ENCODE measurements around the gene MGLL.

DNA sequence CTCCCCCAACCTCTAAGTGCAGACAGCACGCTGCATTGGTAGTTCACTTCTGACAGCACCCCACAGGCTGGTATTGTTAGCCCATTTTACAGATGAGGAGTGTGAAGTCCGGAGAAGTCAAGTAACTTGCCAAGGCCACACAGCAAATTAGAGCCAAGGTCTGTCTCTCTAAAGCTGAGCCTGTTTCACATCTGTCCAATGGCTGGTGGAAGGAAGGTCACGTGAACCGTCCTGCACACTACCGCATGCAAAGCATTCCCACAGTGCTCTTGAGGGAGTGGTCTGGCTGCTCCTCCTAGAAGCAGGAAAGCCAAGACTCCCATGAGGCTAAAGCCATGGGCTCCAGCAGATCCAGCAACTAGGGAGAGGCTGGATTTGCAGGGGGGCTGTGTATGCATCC lies 50.0 kb downstream of the MGLL start:
- TF ChIP-seq GATA2 (IDR thresholded peaks at IDR 0.05; ENCODE audit: low read depth, low read length) (no peak), GATA3 (IDR thresholded peaks at IDR 0.05; ENCODE audit: low read depth, low read length) (no peak)
